Liver (tissue), 9 donors: Measurements from ENCODE around the gene SYNM. TPM values are rescaled to one million over a fixed set of nuclear protein-coding genes. Genes with fewer than 3 reads are reported as not detected.
A peak's percentile ranks its signal among the peaks of the same experiment; 100 is the strongest.

Experiments used
- DNase-seq: peaks from one replicate; pipeline ENCODE4 v3.0.0-alpha.2; 2017; ENCODE audit warnings: low spot score
- H3K27ac ChIP-seq, 2 donors: one replicate each; pipeline ENCODE4 v1.7.0; 2013; ENCODE audit warnings: inconsistent platforms in 2 of 2, low read length in 2 of 2, control low read depth in 1 of 2, low read depth in 1 of 2, mild to moderate bottlenecking in 1 of 2
- H3K27me3 ChIP-seq, 4 donors: one replicate each; pipeline versions ENCODE4 v1.6.1 to v1.7.0; 2013; ENCODE audit warnings: low read length in 3 of 4, inconsistent platforms in 1 of 4, mild to moderate bottlenecking in 1 of 4, moderate library complexity in 1 of 4; ENCODE audit not compliant: control insufficient read depth in 4 of 4, insufficient read depth in 4 of 4
- H3K36me3 ChIP-seq, 4 donors: one replicate each; pipeline versions ENCODE4 v1.6.1 to v1.7.0; 2013; ENCODE audit warnings: low read length in 3 of 4, mild to moderate bottlenecking in 3 of 4, low read depth in 1 of 4, moderate library complexity in 1 of 4; ENCODE audit not compliant: control insufficient read depth in 4 of 4, insufficient read depth in 3 of 4
- H3K4me1 ChIP-seq, 4 donors: one replicate each; pipeline versions ENCODE4 v1.6.1 to v1.7.0; 2013; ENCODE audit warnings: low read length in 3 of 4, mild to moderate bottlenecking in 3 of 4, moderate library complexity in 1 of 4; ENCODE audit not compliant: control insufficient read depth in 4 of 4, insufficient read depth in 4 of 4
- H3K4me3 ChIP-seq, 3 donors: one replicate each; pipeline versions ENCODE4 v1.6.1 to v1.7.0; 2013; ENCODE audit warnings: low read length in 3 of 3, control low read depth in 1 of 3, low read depth in 1 of 3, mild to moderate bottlenecking in 1 of 3
- H3K9ac ChIP-seq, 2 donors: one replicate each; pipeline ENCODE4 v1.7.0; 2013; ENCODE audit warnings: low read length in 2 of 2, mild to moderate bottlenecking in 2 of 2, moderate library complexity in 2 of 2, control low read depth in 1 of 2, low read depth in 1 of 2
- H3K9me3 ChIP-seq, 4 donors: one replicate each; pipeline versions ENCODE4 v1.6.1 to v1.7.0; 2013; ENCODE audit warnings: low read length in 3 of 4; ENCODE audit not compliant: control insufficient read depth in 4 of 4
- ATF3 ChIP-seq: IDR thresholded peaks from 2 replicates; pipeline ENCODE4 v1.6.1; 2016; ENCODE audit warnings: antibody characterized with exemption
- CTCF ChIP-seq: fragments of 150-350 bp; IDR thresholded peaks from 2 replicates; pipeline ENCODE4 v1.5.1; 2017; ENCODE audit warnings: improper control_type of control experiment, low read depth, low read length; ENCODE audit not compliant: missing input control
- EGR1 ChIP-seq, 2 donors: IDR thresholded peaks; 2 replicates each; pipeline ENCODE4 v1.6.1; 2016 to 2018; ENCODE audit warnings: antibody characterized with exemption in 2 of 2, low read depth in 2 of 2
- FOXA1 ChIP-seq: IDR thresholded peaks from 2 replicates; pipeline ENCODE4 v1.6.1; 2016; ENCODE audit warnings: antibody characterized with exemption
- FOXA2 ChIP-seq: IDR thresholded peaks from 2 replicates; pipeline ENCODE4 v1.6.1; 2016; ENCODE audit warnings: antibody characterized with exemption
- GABPA ChIP-seq, 2 donors: IDR thresholded peaks in 1 of 2; conservative IDR thresholded peaks in 1 of 2; 2 replicates each; pipeline ENCODE4 v1.6.1; 2016; ENCODE audit warnings: antibody characterized with exemption in 2 of 2, mild to moderate bottlenecking in 1 of 2, moderate library complexity in 1 of 2
- HNF4A ChIP-seq, 2 donors: conservative IDR thresholded peaks; 2 replicates each; pipeline ENCODE4 v1.6.1; 2016; ENCODE audit warnings: antibody characterized with exemption in 2 of 2, mild to moderate bottlenecking in 2 of 2
- HNF4G ChIP-seq: IDR thresholded peaks from 2 replicates; pipeline ENCODE4 v1.6.1; 2016; ENCODE audit warnings: antibody characterized with exemption
- JUND ChIP-seq, 2 donors: IDR thresholded peaks; 2 replicates each; pipeline ENCODE4 v1.6.1; 2016; ENCODE audit warnings: antibody characterized with exemption in 2 of 2
- MAX ChIP-seq: IDR thresholded peaks from 2 replicates; pipeline ENCODE4 v1.6.1; 2016; ENCODE audit warnings: antibody characterized with exemption
- NR2F2 ChIP-seq: IDR thresholded peaks from 2 replicates; pipeline ENCODE4 v1.6.1; 2016; ENCODE audit warnings: antibody characterized with exemption
- RAD21 ChIP-seq, 2 donors: IDR thresholded peaks; 2 replicates each; pipeline ENCODE4 v1.6.1; 2016; ENCODE audit warnings: antibody characterized with exemption in 2 of 2, mild to moderate bottlenecking in 2 of 2
- RXRA ChIP-seq, 2 donors: IDR thresholded peaks; 2 replicates each; pipeline ENCODE4 v1.6.1; 2017 to 2018; ENCODE audit warnings: antibody characterized with exemption in 2 of 2, mild to moderate bottlenecking in 1 of 2
- SP1 ChIP-seq: IDR thresholded peaks from 2 replicates; pipeline ENCODE4 v1.6.1; 2018; ENCODE audit warnings: antibody characterized with exemption, mild to moderate bottlenecking
- TAF1 ChIP-seq: conservative IDR thresholded peaks from 2 replicates; pipeline ENCODE4 v1.6.1; 2016; ENCODE audit warnings: antibody characterized with exemption, mild to moderate bottlenecking
- YY1 ChIP-seq: IDR thresholded peaks from 2 replicates; pipeline ENCODE4 v1.6.1; 2016; ENCODE audit warnings: antibody characterized with exemption, mild to moderate bottlenecking
- ZBTB33 ChIP-seq: IDR thresholded peaks from 2 replicates; pipeline ENCODE4 v1.6.1; 2016; ENCODE audit warnings: antibody characterized with exemption
- WGBS: extraction: QIAGEN DNeasy Blood & Tissue Kit; methylation state at CpG from one replicate; pipeline ENCODE4 v1.1.7; 2013; 5-methylcytosine and 5-hydroxymethylcytosine counted together
- polyA plus RNA-seq, 2 donors: library from polyadenylated mRNA; stranded (reverse) in 1 of 2; unstranded in 1 of 2; fragments of 200-250 nt in 1 of 2; fragments of >200 nt in 1 of 2; fragmentation: Nextera tagmentation in 1 of 2; extraction: Ambion mirVana in 1 of 2; gene quantifications; one replicate each; pipeline versions ENCODE4 v1.2.1 to v1.2.3, GENCODE V29; 2013 to 2015
- total RNA-seq, 2 donors: library from RNA; depleted of rRNA; stranded (reverse); fragments of >200 nt; gene quantifications; one replicate each; pipeline ENCODE4 v1.2.3, GENCODE V29; 2014
- donor health status: healthy.
- donor health status: healthy.
- donor health status: healthy.
- donor health status: healthy.
- donor health status: healthy.

SYNM gene
- total and polyA plus RNA-seq, 4 donors: 0.39 to 6.4 (median 1.2) TPM

GRCh38 chr15:99076109-99076508 lies 28.8 kb upstream of the SYNM start:
- no peak overlapping the region for H3K27ac ChIP-seq

GRCh38 chr15:99076555-99077308 lies 28.1 kb upstream of the SYNM start:
- Histone ChIP-seq H3K4me3 (no peak overlapping the region), H3K27ac (no peak overlapping the region), H3K4me1 (peaks cover 0 to 6% (median 3%) of the 10 kb centered on the region in 4 donors), H3K36me3 (no peaks in the 10 kb centered on the region), H3K9me3 (no peaks in the 10 kb centered on the region), H3K27me3 (no peaks in the 10 kb centered on the region), H3K9ac (no peak overlapping the region)
- TF ChIP-seq NR2F2: peak; percentile 88
- TF ChIP-seq HNF4A (conservative IDR thresholded peaks at IDR 0.05): peak in 1 of 2 donors; percentile 25
- peak; percentile 67 to 78 for TF ChIP-seq RXRA (IDR thresholded peaks at IDR 0.05)
- no peak for TF ChIP-seq FOXA2
- peak; percentile 92 to 94 for TF ChIP-seq RAD21 (IDR thresholded peaks at IDR 0.05)
- TF ChIP-seq SP1: peak; percentile 9
- TF ChIP-seq CTCF: peak; percentile 87
- no peak for TF ChIP-seq ZBTB33
- no peak for TF ChIP-seq HNF4G
- WGBS: 5% methylated on average over 10 of the region's 10 CpGs
- no peak for DNase-seq

More at GRCh38 chr15:99076109-99076508, 28.8 kb upstream of the SYNM start:
- Histone ChIP-seq H3K4me1 (peaks cover 0 to 6% (median 3%) of the 10 kb centered on the region in 4 donors), H3K4me3 (no peak overlapping the region), H3K36me3 (no peaks in the 10 kb centered on the region), H3K9me3 (no peaks in the 10 kb centered on the region), H3K27me3 (no peaks in the 10 kb centered on the region), H3K9ac (no peak overlapping the region)
- no peak for DNase-seq
- TF ChIP-seq HNF4A (conservative IDR thresholded peaks at IDR 0.05) (no peak), ZBTB33 (no peak), JUND (IDR thresholded peaks at IDR 0.05) (no peak), SP1 (no peak), CTCF (no peak), GABPA (IDR thresholded peaks at IDR 0.05 in 1 of 2, conservative IDR thresholded peaks at IDR 0.05 in 1 of 2) (no peak), MAX (no peak), EGR1 (IDR thresholded peaks at IDR 0.05; ENCODE audit: low read depth in 2 of 2) (no peak), TAF1 (no peak), RXRA (IDR thresholded peaks at IDR 0.05) (no peak), ATF3 (no peak), FOXA2 (no peak), NR2F2 (no peak), HNF4G (no peak), FOXA1 (no peak), YY1 (no peak)
- 64% methylated on average over 2 of the region's 2 CpGs for WGBS
